Activated CD4-positive, CD25-positive, alpha-beta regulatory T cell treated with anti-CD3 and anti-CD28 coated beads, Interleukin-2, amount 50 U/mL, for 72 hours (primary cell): Measurements from ENCODE around the gene CHI3L1.
"Not testable (repeated sequence)": the region's sequence is repeated elsewhere in the genome, so short reads cannot be mapped to it uniquely, and the experiment has no call there.

Experiments
- DNase-seq: peaks from one replicate; pipeline ENCODE4 v3.0.0; 2021

CHI3L1 gene

GRCh38 chr1:203186446-203187303 lies at the start of gene CHI3L1:
Gene CHI3L1, minus strand, starts transcription at chr1:203186704. Its CDS starts 81 bp downstream, at chr1:203186623.
- no peak for DNase-seq

DNA sequence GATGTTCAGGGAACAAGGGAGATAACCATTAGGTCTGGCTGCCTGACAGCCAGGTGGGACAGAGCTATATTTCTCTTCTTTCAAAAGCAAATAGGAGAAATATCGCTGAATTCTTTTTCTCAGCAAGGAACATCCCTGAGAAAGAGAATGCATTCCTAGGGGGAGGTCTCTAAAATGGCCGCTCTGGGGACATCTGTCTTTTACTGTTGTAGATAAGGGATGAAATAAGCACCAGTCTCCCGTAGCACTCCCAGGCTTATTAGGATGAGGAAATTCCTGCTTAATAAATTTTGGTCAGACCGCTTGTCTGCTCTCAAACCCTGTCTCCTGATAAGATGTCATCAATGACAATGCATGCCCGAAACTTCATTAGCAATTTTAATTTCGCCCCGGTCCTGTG lies 48.4 kb upstream of the CHI3L1 start:
- DNase-seq = not testable (repeated sequence)

DNA sequence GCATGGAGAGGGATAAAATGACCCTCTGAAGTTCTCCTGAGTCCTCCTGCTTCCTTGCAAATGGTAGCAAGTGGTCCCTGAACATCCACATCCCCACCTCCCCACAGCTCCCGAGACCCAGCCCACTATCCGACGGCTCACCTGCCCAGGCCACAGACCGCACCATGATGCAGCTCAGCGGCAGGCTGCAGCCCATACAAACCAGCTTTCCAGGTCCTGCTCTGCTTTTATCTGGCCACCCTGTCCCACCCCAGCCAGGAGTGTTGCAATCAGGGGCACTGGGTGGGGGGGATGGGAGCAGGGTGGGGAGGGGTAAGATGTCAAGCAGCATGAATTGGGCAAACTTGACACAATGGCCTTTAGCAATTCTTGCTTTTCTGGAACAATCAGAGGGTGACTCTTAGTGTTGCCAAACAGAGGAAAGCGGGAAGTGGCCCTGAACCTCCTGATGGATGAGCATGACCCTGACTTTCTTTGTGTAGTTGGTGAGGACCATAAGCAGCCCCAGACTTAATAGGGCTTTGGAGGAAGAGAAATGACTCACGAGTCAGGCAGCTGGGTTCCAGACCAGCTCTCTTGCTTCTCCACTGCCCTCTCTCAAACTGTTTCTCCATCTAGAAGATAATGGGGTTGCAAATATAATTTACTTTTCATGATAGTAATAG lies 43.1 kb upstream of the CHI3L1 start, which contains the start of gene CHIT1:
TSS of gene CHIT1 (minus strand) at position 203 of the 665 bp plus-strand sequence. CDS start at position 166, 37 bp downstream.
- no peak for DNase-seq

DNA sequence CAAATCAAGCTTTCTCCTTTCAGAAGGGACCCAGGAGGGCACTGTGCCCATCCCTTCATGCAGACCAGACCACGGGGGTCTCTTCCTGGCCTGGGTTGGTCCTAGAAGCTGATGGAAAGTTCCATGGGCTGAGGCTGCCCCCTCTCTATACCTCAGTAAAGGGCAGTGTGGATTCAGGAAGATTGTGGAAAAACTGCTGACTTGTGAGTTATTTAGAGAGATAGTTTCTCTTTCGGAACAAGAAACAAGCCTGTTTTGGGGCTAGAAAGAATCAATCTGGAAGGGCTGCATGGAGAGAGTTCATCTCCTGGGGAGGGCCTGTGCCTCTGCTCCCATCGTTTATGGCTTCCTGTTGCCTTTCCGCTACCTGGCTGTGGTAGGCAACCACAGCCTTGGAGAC lies 42.2 kb upstream of the CHI3L1 start:
- DNase-seq = no peak

- DNase-seq = no peak
Observed at GRCh38 chr1:203227371-203228083, 41.0 kb upstream of the CHI3L1 start.

DNA sequence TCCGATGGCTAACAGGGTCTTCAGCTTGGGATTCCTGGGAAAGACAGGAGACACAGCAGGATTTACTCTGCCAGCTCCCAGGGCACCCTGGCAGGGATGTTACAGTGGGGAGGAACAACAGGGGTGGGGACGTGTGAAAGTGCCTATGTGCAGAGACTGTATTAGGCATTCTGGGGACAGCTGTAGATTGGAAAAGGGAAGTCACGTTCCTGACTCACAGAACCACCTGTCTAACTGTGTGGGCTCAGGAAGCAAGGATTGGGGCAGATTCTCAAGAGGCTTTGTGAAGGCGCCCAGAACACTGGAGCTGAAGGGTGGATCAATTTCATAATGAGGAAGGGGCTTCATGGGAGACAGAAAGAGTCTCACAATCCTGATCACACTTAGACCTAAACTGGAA lies 38.6 kb upstream of the CHI3L1 start:
- DNase-seq = no peak

DNA sequence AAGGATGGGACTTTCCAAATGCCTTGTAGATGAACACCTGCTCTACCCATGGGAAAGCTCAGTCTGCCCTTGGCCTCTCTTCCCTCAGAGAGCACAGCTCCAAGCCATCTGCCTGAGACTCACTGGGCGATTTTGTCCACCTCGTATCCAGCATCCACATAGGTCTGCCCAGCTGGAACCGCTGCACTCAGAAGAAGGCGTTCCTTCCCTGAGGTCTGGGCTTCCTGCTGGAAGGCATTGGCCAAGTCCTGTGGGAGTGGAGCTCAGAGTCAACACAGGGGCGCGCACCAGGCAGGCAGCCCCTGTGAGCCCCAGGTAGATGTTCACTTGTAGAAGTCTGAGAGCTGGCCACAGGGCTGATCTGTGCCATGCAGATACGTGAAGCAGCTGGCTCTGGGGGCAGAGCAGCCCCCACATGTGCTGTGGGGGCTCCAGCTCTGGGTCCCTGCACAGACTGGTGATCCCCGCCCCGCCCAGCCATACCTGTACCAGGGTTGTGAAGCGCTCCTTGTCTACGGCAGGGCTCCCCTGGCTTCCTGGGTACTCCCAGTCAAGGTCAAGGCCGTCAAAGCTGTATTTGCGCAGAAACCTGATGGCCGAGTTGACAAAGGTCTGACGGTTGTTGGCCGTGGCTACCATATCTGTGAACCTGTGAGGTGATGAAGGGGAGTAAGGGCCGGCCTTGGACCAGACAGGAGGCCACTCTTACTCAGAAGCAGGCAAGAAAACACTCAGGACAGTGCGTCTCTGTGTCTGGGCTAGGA lies 36.7 kb upstream of the CHI3L1 start:
- no peak for DNase-seq

DNA sequence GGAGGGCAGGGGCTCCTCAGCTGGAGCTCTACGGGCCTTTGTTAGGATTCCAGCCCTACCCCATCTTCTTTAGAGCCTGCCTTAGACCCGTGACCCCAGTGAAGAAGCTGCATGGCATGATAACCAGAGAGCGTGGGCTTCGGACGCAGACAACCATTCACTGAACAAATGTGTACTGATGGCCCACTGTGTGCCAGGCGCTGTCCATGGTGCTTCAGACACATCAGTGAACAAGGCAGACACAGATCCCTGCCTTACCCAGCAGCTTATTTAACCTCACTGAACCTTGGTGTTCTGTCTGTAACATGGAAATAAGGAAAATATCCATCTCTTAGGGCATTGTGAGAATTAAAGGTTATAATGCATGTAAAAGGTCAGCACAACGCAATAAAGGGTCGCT lies 33.4 kb upstream of the CHI3L1 start:
- DNase-seq = no peak

DNA sequence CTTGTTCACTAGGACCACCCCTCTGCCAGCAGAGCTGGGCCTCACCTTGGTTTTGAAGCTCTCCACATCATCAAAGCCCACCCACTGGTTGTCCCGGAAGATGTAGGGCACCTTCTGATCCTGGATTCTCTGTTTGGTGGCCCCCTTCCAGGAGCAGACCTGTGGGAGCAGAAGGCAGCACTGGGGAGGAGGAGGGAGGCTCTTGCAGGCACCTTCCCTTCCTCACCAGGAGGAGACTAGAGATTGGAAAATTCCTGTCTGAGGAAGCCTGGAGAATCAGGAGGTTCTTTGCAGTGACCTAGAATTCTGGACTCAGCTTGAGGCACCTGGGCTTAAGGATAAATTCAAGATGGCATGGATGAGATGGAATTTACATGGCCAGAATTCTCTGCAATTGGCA lies 32.7 kb upstream of the CHI3L1 start:
- no peak for DNase-seq

GRCh38 chr1:203217668-203218067 lies 31.2 kb upstream of the CHI3L1 start:
- DNase-seq = no peak

DNA sequence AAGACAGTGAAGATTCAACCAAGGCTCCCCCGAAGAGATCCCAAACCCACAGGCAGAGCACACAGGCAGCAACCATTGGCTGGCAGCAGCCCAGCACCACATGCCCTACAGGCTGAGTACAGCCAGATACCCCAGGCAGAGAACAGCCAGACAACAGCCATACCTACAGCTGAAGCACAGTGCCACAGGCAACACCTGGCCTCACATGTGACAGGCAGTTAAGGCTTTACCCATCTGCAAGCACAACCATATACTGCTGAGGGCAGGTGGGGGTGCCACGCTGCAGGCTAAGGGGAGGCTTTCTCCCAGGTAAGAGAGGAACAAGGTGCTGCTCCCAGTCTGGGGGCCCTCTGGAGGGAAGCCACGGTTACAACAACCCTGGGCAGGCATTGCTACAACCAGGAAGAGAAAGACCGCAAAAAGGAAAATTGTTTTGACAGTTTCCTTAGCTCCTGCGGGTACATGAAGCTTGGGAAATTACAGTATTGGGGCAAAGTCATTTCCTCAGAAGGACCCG lies 30.7 kb upstream of the CHI3L1 start:
- no peak for DNase-seq

- DNase-seq = peak; percentile 46
Observed at GRCh38 chr1:203216274-203217138, 30.0 kb upstream of the CHI3L1 start.

DNA sequence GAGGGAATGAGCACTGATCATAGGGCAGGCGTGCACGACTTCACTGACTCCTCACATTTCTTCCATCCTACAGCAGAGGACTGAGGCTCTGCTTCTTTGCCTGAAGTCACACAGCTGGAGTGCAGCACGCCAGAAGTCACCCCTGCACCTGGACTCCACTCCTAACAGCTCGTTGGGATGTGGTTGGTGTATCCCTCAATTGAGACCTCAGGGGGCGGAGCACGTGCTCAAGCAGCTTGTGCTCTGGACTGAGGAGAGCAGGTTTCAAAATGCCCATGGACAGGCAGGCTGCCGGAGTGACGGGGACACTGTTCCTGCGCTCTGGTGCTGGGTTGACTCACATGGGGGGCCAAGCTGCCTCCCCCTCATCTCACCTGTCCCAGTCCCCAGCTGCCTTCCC lies 29.1 kb upstream of the CHI3L1 start:
- no peak for DNase-seq

- no peak for DNase-seq
Observed at GRCh38 chr1:203214871-203215270, 28.4 kb upstream of the CHI3L1 start.

- no peak for DNase-seq
Observed at GRCh38 chr1:203213126-203213525, 26.6 kb upstream of the CHI3L1 start.

- DNase-seq = no peak
Observed at GRCh38 chr1:203211812-203212211, 25.3 kb upstream of the CHI3L1 start.

GRCh38 chr1:203210988-203211387 lies 24.5 kb upstream of the CHI3L1 start:
- DNase-seq = no peak

- DNase-seq = no peak
Observed at GRCh38 chr1:203210350-203210749, 23.8 kb upstream of the CHI3L1 start.

GRCh38 chr1:203208181-203208580 lies 21.7 kb upstream of the CHI3L1 start:
- no peak for DNase-seq

- no peak for DNase-seq
Observed at GRCh38 chr1:203207751-203208150, 21.2 kb upstream of the CHI3L1 start.

- no peak for DNase-seq
Observed at GRCh38 chr1:203206129-203206687, 19.7 kb upstream of the CHI3L1 start.
